KMS-11 (cell line): ENCODE measurements around the gene DNAJB2.
"Not testable (repeated sequence)": the region's sequence is repeated elsewhere in the genome, so short reads cannot be mapped to it uniquely, and the experiment has no call there.

Experiments
- H2AFZ ChIP-seq: fragments of 200-600 bp; sonication (generic); 2 replicates; pipeline ENCODE4 v1.6.1; 2016; ENCODE audit warnings: antibody characterized with exemption, mixed run types, low read depth
- H3K27ac ChIP-seq: fragments of 200-600 bp; sonication (generic); 2 replicates; pipeline ENCODE4 v1.6.1; 2016; ENCODE audit warnings: mild to moderate bottlenecking, mixed run types
- H3K27me3 ChIP-seq: fragments of 200-600 bp; sonication (generic); 2 replicates; pipeline ENCODE4 v1.6.1; 2017; ENCODE audit warnings: mild to moderate bottlenecking, low read depth, mixed run types, moderate library complexity; ENCODE audit not compliant: insufficient read depth
- H3K36me3 ChIP-seq: fragments of 200-600 bp; sonication (generic); 2 replicates; pipeline ENCODE4 v1.6.1; 2017; ENCODE audit warnings: mild to moderate bottlenecking, mixed run types; ENCODE audit not compliant: insufficient read depth
- H3K4me1 ChIP-seq: fragments of 200-600 bp; sonication (generic); 2 replicates; pipeline ENCODE4 v1.6.1; 2016; ENCODE audit warnings: mild to moderate bottlenecking, low read depth, mixed run types; ENCODE audit not compliant: poor library complexity, severe bottlenecking
- H3K4me2 ChIP-seq: fragments of 200-600 bp; sonication (generic); 2 replicates; pipeline ENCODE4 v1.7.0; 2016; ENCODE audit warnings: mild to moderate bottlenecking, mixed run types
- H3K4me3 ChIP-seq: fragments of 200-600 bp; sonication (generic); IDR thresholded peaks from 2 replicates; pipeline ENCODE4 v1.6.1; 2017; ENCODE audit warnings: low read depth, low read length, mixed read lengths; ENCODE audit not compliant: insufficient read depth
- H3K79me2 ChIP-seq: fragments of 200-600 bp; sonication (generic); 2 replicates; pipeline ENCODE4 v1.6.1; 2016; ENCODE audit warnings: low read depth, mixed run types; ENCODE audit not compliant: insufficient read depth
- H3K9ac ChIP-seq: fragments of 200-600 bp; sonication (generic); 2 replicates; pipeline ENCODE4 v1.6.1; 2016; ENCODE audit warnings: mild to moderate bottlenecking, mixed run types
- H4K20me1 ChIP-seq: fragments of 200-600 bp; sonication (generic); 2 replicates; pipeline ENCODE4 v1.6.1; 2016; ENCODE audit warnings: mild to moderate bottlenecking, mixed run types; ENCODE audit not compliant: insufficient read depth
- TF ChIP-seq, protein P1 (sequence below): fragments of 200-600 bp; sonication (generic); conservative IDR thresholded peaks from 2 replicates; pipeline ENCODE4 v1.6.1; 2017; ENCODE audit warnings: low read depth, mild to moderate bottlenecking, antibody characterized with exemption, low read length, moderate library complexity, mixed read lengths

DNAJB2 gene

GRCh38 chr2:219304223-219304622 lies 25.1 kb downstream of the DNAJB2 start:
- Histone ChIP-seq H3K9ac (no peak overlapping the region), H4K20me1 (no peaks in the 10 kb centered on the region), H3K4me1 (peaks cover 3% of the 10 kb centered on the region), H3K27ac (no peak overlapping the region), H3K4me3 (no peak overlapping the region), H3K27me3 (peaks cover 61% of the 10 kb centered on the region), H2AFZ (no peak overlapping the region), H3K36me3 (no peaks in the 10 kb centered on the region), H3K79me2 (no peaks in the 10 kb centered on the region), H3K4me2 (no peak overlapping the region)
- TF ChIP-seq, protein P1, sequence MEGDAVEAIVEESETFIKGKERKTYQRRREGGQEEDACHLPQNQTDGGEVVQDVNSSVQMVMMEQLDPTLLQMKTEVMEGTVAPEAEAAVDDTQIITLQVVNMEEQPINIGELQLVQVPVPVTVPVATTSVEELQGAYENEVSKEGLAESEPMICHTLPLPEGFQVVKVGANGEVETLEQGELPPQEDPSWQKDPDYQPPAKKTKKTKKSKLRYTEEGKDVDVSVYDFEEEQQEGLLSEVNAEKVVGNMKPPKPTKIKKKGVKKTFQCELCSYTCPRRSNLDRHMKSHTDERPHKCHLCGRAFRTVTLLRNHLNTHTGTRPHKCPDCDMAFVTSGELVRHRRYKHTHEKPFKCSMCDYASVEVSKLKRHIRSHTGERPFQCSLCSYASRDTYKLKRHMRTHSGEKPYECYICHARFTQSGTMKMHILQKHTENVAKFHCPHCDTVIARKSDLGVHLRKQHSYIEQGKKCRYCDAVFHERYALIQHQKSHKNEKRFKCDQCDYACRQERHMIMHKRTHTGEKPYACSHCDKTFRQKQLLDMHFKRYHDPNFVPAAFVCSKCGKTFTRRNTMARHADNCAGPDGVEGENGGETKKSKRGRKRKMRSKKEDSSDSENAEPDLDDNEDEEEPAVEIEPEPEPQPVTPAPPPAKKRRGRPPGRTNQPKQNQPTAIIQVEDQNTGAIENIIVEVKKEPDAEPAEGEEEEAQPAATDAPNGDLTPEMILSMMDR, result no peak

GRCh38 chr2:219306047-219306446 lies 26.9 kb downstream of the DNAJB2 start:
- H3K27me3 ChIP-seq, result peaks cover 46% of the 10 kb centered on the region
- no peaks in the 10 kb centered on the region for H3K4me1 ChIP-seq
- H3K79me2 ChIP-seq, result no peaks in the 10 kb centered on the region
- H3K36me3 ChIP-seq, result no peaks in the 10 kb centered on the region
- no peak overlapping the region for H3K4me3 ChIP-seq
- TF ChIP-seq, protein P1, result no peak
- no peaks in the 10 kb centered on the region for H4K20me1 ChIP-seq
- no peak overlapping the region for H3K9ac ChIP-seq
- H3K4me2 ChIP-seq, result no peak overlapping the region
- no peak overlapping the region for H3K27ac ChIP-seq
- H2AFZ ChIP-seq, result no peak overlapping the region

GRCh38 chr2:219308142-219309101 lies 29.3 kb downstream of the DNAJB2 start:
- Histone ChIP-seq H3K27ac (no peak overlapping the region), H3K79me2 (no peaks in the 10 kb centered on the region), H3K4me2 (no peak overlapping the region), H3K36me3 (no peaks in the 10 kb centered on the region), H3K27me3 (peaks cover 28% of the 10 kb centered on the region), H2AFZ (no peak overlapping the region), H4K20me1 (no peaks in the 10 kb centered on the region), H3K9ac (no peak overlapping the region), H3K4me3 (no peak overlapping the region), H3K4me1 (no peaks in the 10 kb centered on the region)
- TF ChIP-seq, protein P1, result no peak

- Histone ChIP-seq H3K4me1 (no peaks in the 10 kb centered on the region), H2AFZ (no peak within 1 kb of the TSS), H3K36me3 (no peaks in the 10 kb centered on the region), H3K9ac (no peak within 1 kb of the TSS), H3K4me2 (no peak within 1 kb of the TSS), H3K27ac (no peak within 1 kb of the TSS), H4K20me1 (no peaks in the 10 kb centered on the region), H3K4me3 (no peak within 1 kb of the TSS), H3K27me3 (peaks cover 20% of the 10 kb centered on the region; the same call in 1 of the 2 replicates), H3K79me2 (no peaks in the 10 kb centered on the region)
- TF ChIP-seq, protein P1, result no peak
Observed at GRCh38 chr2:219309278-219309677, 30.1 kb downstream of the DNAJB2 start, which contains the start of gene PTPRN. TSS of gene PTPRN (minus strand) at chr2:219309401. CDS start at chr2:219309332, 69 bp downstream.

DNA sequence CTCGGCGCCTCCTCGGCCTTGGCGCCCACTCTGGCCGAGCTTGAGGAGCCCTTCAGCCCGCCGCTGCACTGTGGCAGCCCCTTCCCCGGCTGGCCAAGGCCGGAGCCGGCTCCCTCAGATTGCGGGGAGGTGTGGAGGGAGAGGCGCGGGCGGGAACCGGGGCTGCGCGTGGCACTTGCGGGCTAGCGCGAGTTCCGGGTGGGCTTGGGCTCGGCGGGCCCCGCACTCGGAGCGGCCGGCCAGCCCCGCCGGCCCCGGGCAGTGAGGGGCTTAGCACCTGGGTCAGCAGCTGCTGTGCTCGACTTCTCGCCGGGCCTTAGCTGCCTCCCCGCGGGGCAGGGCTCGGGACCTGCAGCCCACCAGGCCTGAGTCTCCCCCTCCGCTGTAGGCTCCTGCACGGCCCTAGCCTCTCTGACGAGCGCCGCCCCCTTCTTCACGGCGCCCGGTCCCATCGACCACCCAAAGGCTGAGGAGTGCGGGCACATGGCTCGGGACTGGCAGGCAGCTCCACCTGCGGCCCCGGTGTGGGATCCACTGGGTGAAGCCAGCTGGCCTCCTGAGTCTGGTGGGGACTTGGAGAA lies 33.6 kb downstream of the DNAJB2 start:
- not testable (repeated sequence) for H3K4me2 ChIP-seq, H3K9ac ChIP-seq, H3K36me3 ChIP-seq, H3K27me3 ChIP-seq, H3K4me3 ChIP-seq, H3K27ac ChIP-seq, H3K4me1 ChIP-seq, H2AFZ ChIP-seq, H3K79me2 ChIP-seq, H4K20me1 ChIP-seq
